Measurements from ENCODE around the gene SNX22. TPM values are rescaled to one million over a fixed set of nuclear protein-coding genes. Genes with fewer than 3 reads are reported as not detected.
A peak's percentile ranks its signal among the peaks of the same experiment; 100 is the strongest.

The SNX22 gene
- total and polyA plus RNA-seq, 4 donors: 2.2 to 37.4 (median 3.1) TPM

DNA sequence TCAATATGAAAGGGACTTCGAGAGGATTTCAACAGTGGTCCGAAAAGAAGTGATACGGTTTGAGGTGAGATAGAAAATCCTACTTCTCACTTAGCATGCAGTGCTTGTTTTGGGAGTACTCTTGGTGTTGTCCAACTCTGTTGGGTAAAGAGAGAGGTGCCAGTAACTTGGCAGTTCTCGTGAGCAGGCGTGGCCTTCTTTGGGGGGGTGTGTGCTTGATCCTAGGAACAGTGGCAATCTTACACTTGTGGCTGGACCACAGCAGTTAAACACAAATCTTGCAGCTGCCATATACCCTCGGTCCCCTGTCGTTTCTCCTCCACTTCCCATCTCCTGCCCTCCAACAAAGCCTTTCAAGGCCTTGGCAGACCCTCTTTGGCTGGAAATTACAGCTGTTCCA lies 15.2 kb upstream of the SNX22 start:
- Histone ChIP-seq H3K9me3 (ENCODE audit: control insufficient read depth in 4 of 4, low read length in 3 of 4) (no peaks in the 10 kb centered on the region), H3K9ac (ENCODE audit: low read depth in 1 of 2, low read length in 2 of 2) (no peak overlapping the region), H3K36me3 (ENCODE audit: control insufficient read depth in 4 of 4, insufficient read depth in 3 of 4, low read depth in 1 of 4, low read length in 3 of 4) (peaks cover 19 to 74% (median 59%) of the 10 kb centered on the region in 4 donors), H3K27ac (ENCODE audit: low read depth in 1 of 2, low read length in 2 of 2) (no peak overlapping the region), H3K4me3 (ENCODE audit: low read depth in 1 of 3, low read length in 3 of 3) (no peak overlapping the region), H3K4me1 (ENCODE audit: control insufficient read depth in 4 of 4, insufficient read depth in 4 of 4, low read length in 3 of 4) (no peaks in the 10 kb centered on the region), H3K27me3 (ENCODE audit: control insufficient read depth in 4 of 4, insufficient read depth in 4 of 4, low read length in 3 of 4) (no peaks in the 10 kb centered on the region)
- no peak for DNase-seq (ENCODE audit: low spot score)
- TF ChIP-seq EGR1 (IDR thresholded peaks at IDR 0.05; ENCODE audit: low read depth in 2 of 2): no peak
- TF ChIP-seq, protein P1, sequence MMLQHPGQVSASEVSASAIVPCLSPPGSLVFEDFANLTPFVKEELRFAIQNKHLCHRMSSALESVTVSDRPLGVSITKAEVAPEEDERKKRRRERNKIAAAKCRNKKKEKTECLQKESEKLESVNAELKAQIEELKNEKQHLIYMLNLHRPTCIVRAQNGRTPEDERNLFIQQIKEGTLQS (IDR thresholded peaks at IDR 0.05): no peak
- TF ChIP-seq TAF1 (conservative IDR thresholded peaks at IDR 0.05): no peak
- TF ChIP-seq RAD21 (IDR thresholded peaks at IDR 0.05): no peak
- no peak for TF ChIP-seq YY1 (IDR thresholded peaks at IDR 0.05)
- TF ChIP-seq, protein P2, sequence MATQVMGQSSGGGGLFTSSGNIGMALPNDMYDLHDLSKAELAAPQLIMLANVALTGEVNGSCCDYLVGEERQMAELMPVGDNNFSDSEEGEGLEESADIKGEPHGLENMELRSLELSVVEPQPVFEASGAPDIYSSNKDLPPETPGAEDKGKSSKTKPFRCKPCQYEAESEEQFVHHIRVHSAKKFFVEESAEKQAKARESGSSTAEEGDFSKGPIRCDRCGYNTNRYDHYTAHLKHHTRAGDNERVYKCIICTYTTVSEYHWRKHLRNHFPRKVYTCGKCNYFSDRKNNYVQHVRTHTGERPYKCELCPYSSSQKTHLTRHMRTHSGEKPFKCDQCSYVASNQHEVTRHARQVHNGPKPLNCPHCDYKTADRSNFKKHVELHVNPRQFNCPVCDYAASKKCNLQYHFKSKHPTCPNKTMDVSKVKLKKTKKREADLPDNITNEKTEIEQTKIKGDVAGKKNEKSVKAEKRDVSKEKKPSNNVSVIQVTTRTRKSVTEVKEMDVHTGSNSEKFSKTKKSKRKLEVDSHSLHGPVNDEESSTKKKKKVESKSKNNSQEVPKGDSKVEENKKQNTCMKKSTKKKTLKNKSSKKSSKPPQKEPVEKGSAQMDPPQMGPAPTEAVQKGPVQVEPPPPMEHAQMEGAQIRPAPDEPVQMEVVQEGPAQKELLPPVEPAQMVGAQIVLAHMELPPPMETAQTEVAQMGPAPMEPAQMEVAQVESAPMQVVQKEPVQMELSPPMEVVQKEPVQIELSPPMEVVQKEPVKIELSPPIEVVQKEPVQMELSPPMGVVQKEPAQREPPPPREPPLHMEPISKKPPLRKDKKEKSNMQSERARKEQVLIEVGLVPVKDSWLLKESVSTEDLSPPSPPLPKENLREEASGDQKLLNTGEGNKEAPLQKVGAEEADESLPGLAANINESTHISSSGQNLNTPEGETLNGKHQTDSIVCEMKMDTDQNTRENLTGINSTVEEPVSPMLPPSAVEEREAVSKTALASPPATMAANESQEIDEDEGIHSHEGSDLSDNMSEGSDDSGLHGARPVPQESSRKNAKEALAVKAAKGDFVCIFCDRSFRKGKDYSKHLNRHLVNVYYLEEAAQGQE (IDR thresholded peaks at IDR 0.05): no peak
- TF ChIP-seq, protein P3, sequence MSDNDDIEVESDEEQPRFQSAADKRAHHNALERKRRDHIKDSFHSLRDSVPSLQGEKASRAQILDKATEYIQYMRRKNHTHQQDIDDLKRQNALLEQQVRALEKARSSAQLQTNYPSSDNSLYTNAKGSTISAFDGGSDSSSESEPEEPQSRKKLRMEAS (IDR thresholded peaks at IDR 0.05): no peak
- no peak for TF ChIP-seq SP1 (IDR thresholded peaks at IDR 0.05)
- TF ChIP-seq RXRA (IDR thresholded peaks at IDR 0.05): no peak
- TF ChIP-seq JUND (IDR thresholded peaks at IDR 0.05): no peak
- TF ChIP-seq HNF4A (conservative IDR thresholded peaks at IDR 0.05): no peak
- TF ChIP-seq FOXA2 (IDR thresholded peaks at IDR 0.05): no peak
- TF ChIP-seq, protein P4, sequence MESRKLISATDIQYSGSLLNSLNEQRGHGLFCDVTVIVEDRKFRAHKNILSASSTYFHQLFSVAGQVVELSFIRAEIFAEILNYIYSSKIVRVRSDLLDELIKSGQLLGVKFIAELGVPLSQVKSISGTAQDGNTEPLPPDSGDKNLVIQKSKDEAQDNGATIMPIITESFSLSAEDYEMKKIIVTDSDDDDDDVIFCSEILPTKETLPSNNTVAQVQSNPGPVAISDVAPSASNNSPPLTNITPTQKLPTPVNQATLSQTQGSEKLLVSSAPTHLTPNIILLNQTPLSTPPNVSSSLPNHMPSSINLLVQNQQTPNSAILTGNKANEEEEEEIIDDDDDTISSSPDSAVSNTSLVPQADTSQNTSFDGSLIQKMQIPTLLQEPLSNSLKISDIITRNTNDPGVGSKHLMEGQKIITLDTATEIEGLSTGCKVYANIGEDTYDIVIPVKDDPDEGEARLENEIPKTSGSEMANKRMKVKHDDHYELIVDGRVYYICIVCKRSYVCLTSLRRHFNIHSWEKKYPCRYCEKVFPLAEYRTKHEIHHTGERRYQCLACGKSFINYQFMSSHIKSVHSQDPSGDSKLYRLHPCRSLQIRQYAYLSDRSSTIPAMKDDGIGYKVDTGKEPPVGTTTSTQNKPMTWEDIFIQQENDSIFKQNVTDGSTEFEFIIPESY (IDR thresholded peaks at IDR 0.05): no peak
- TF ChIP-seq NR2F2 (IDR thresholded peaks at IDR 0.05): no peak
- TF ChIP-seq, protein P5, sequence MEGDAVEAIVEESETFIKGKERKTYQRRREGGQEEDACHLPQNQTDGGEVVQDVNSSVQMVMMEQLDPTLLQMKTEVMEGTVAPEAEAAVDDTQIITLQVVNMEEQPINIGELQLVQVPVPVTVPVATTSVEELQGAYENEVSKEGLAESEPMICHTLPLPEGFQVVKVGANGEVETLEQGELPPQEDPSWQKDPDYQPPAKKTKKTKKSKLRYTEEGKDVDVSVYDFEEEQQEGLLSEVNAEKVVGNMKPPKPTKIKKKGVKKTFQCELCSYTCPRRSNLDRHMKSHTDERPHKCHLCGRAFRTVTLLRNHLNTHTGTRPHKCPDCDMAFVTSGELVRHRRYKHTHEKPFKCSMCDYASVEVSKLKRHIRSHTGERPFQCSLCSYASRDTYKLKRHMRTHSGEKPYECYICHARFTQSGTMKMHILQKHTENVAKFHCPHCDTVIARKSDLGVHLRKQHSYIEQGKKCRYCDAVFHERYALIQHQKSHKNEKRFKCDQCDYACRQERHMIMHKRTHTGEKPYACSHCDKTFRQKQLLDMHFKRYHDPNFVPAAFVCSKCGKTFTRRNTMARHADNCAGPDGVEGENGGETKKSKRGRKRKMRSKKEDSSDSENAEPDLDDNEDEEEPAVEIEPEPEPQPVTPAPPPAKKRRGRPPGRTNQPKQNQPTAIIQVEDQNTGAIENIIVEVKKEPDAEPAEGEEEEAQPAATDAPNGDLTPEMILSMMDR (IDR thresholded peaks at IDR 0.05; ENCODE audit: low read depth, low read length, missing input control): no peak
- 96% methylated on average over 7 of the region's 7 CpGs for WGBS

DNA sequence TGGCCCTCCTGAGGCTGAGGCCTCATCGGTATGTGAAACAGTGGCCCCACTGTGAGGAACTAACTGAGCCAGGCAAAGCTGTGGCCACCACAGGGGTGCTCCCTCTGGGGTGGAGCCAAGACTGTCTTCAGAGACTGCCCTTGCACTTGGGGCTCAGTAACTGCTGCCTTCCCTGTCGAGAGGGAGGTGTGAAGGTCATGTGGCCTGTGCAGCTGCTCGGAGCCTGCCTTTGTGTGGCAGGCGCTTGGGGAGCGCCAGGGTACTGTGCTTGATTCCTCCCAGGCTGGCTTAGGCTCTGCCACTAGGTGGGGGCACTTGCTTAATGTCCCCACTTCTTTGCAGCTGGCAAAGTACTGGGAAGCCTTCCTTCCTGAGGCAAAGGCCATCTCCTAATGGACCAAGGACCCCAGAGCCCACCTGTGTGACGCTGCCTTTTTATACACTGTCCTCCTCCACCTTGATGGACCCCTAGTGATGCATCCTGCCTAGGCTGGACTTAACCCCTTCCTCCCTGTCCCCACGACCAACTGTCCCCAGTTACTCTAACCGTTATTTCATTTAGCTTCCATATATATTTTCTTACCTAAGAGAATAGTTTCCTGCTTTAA lies 14.2 kb upstream of the SNX22 start:
- no peak for DNase-seq (ENCODE audit: low spot score)
- Histone ChIP-seq H3K27me3 (ENCODE audit: control insufficient read depth in 4 of 4, insufficient read depth in 4 of 4, low read length in 3 of 4) (no peaks in the 10 kb centered on the region), H3K36me3 (ENCODE audit: control insufficient read depth in 4 of 4, insufficient read depth in 3 of 4, low read depth in 1 of 4, low read length in 3 of 4) (peaks cover 18 to 73% (median 52%) of the 10 kb centered on the region in 4 donors), H3K4me1 (ENCODE audit: control insufficient read depth in 4 of 4, insufficient read depth in 4 of 4, low read length in 3 of 4) (no peaks in the 10 kb centered on the region), H3K27ac (ENCODE audit: low read depth in 1 of 2, low read length in 2 of 2) (no peak overlapping the region), H3K4me3 (ENCODE audit: low read depth in 1 of 3, low read length in 3 of 3) (no peak overlapping the region), H3K9ac (ENCODE audit: low read depth in 1 of 2, low read length in 2 of 2) (no peak overlapping the region), H3K9me3 (ENCODE audit: control insufficient read depth in 4 of 4, low read length in 3 of 4) (no peaks in the 10 kb centered on the region)
- 78% methylated on average over 8 of the region's 8 CpGs for WGBS
- TF ChIP-seq, protein P4 (IDR thresholded peaks at IDR 0.05): no peak
- TF ChIP-seq FOXA2 (IDR thresholded peaks at IDR 0.05) (no peak), RAD21 (IDR thresholded peaks at IDR 0.05) (peak in 1 of 2 donors; percentile 42), FOXA1 (IDR thresholded peaks at IDR 0.05) (no peak), HNF4A (conservative IDR thresholded peaks at IDR 0.05) (no peak)
- TF ChIP-seq, protein P5 (IDR thresholded peaks at IDR 0.05; ENCODE audit: low read depth, low read length, missing input control): peak; percentile 16
- TF ChIP-seq, protein P1 (IDR thresholded peaks at IDR 0.05): no peak

All from liver (tissue), 9 donors.